Measurements from ENCODE around the gene LAMA2. TPM values are rescaled to one million over a fixed set of nuclear protein-coding genes. Genes with fewer than 3 reads are reported as not detected.

The LAMA2 gene
- total RNA-seq, 1 donor from 2014 or later, result 1.9 TPM

DNA sequence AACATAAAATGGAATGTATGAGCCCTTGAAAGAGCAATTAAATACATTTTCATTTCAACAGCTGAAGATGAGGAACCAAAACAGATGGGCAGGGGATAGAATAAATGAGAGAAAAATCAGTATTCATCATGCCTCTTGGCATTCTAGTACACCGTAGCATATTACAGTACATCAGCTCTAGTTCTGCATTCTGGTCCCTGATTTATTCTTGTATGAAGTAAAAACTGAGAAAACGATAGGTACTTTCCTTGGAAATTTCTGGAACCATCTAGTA is 477.7 kb downstream of the LAMA2 start:
- no peak for DNase-seq (ENCODE audit: low spot score)
- no peaks in the 10 kb centered on the region for H3K36me3 Mint-ChIP-seq (ENCODE audit: low read depth)
- H3K9me3 Mint-ChIP-seq (ENCODE audit: low read depth), result no peaks in the 10 kb centered on the region
- H3K4me1 Mint-ChIP-seq (ENCODE audit: low read depth), result no peaks in the 10 kb centered on the region
- TF ChIP-seq, protein P1, sequence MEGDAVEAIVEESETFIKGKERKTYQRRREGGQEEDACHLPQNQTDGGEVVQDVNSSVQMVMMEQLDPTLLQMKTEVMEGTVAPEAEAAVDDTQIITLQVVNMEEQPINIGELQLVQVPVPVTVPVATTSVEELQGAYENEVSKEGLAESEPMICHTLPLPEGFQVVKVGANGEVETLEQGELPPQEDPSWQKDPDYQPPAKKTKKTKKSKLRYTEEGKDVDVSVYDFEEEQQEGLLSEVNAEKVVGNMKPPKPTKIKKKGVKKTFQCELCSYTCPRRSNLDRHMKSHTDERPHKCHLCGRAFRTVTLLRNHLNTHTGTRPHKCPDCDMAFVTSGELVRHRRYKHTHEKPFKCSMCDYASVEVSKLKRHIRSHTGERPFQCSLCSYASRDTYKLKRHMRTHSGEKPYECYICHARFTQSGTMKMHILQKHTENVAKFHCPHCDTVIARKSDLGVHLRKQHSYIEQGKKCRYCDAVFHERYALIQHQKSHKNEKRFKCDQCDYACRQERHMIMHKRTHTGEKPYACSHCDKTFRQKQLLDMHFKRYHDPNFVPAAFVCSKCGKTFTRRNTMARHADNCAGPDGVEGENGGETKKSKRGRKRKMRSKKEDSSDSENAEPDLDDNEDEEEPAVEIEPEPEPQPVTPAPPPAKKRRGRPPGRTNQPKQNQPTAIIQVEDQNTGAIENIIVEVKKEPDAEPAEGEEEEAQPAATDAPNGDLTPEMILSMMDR (IDR thresholded peaks at IDR 0.05), result no peak
- no peak overlapping the region for H3K4me3 Mint-ChIP-seq (ENCODE audit: unreplicated experiment)
- no peak overlapping the region for H3K27ac Mint-ChIP-seq (ENCODE audit: unreplicated experiment)
- peaks cover 23% of the 10 kb centered on the region for H3K27me3 Mint-ChIP-seq (ENCODE audit: low read depth)

DNA sequence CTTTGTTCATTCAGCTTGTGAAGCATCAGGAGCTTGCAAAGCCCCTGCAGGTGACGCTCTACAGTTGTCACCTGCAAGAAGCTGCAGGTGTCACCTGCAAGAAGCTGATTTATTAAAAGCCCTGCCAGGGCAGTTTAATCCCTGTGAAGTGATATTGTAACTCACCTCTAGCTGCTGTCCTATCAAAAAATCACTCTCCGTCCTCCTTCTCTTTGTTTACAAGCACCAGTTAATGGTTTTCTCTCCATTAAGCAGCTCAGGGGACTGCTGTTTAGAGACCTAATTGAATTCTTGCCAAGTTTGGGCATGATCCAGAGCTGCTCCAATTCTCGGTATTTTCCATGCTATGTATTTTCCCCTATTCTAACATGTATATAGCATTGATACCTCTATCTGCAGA is 481.1 kb downstream of the LAMA2 start:
- Mint-ChIP-seq H3K36me3 (ENCODE audit: low read depth) (no peaks in the 10 kb centered on the region), H3K9me3 (ENCODE audit: low read depth) (no peaks in the 10 kb centered on the region), H3K4me3 (ENCODE audit: unreplicated experiment) (no peak overlapping the region), H3K27ac (ENCODE audit: unreplicated experiment) (no peak overlapping the region), H3K27me3 (ENCODE audit: low read depth) (peaks cover 28% of the 10 kb centered on the region), H3K4me1 (ENCODE audit: low read depth) (no peaks in the 10 kb centered on the region)
- TF ChIP-seq, protein P1 (IDR thresholded peaks at IDR 0.05), result no peak
- DNase-seq (ENCODE audit: low spot score), result no peak

DNA sequence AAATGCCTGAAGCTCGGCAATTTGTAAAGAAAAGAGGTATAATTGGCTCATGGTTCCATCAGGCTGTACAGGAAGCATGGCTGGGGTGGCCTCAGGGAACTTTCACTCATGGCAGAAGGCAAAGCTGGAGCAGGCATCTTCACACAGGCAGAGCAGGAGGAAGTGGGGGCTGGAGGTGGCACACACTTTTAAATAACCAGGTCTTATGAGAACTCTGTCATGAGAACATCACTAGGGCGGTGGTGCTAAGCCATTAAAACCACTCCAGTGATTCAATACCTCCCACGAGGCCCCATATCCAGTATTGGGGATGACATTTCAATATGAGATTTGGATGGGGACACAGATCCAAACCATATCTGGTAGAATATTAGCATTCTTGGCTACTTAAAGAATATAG is 481.8 kb downstream of the LAMA2 start:
- no peaks in the 10 kb centered on the region for H3K36me3 Mint-ChIP-seq (ENCODE audit: low read depth)
- H3K4me1 Mint-ChIP-seq (ENCODE audit: low read depth), result no peaks in the 10 kb centered on the region
- TF ChIP-seq, protein P1 (IDR thresholded peaks at IDR 0.05), result no peak
- no peak overlapping the region for H3K4me3 Mint-ChIP-seq (ENCODE audit: unreplicated experiment)
- no peaks in the 10 kb centered on the region for H3K9me3 Mint-ChIP-seq (ENCODE audit: low read depth)
- peaks cover 26% of the 10 kb centered on the region for H3K27me3 Mint-ChIP-seq (ENCODE audit: low read depth)
- no peak for DNase-seq (ENCODE audit: low spot score)
- H3K27ac Mint-ChIP-seq (ENCODE audit: unreplicated experiment), result no peak overlapping the region

DNA sequence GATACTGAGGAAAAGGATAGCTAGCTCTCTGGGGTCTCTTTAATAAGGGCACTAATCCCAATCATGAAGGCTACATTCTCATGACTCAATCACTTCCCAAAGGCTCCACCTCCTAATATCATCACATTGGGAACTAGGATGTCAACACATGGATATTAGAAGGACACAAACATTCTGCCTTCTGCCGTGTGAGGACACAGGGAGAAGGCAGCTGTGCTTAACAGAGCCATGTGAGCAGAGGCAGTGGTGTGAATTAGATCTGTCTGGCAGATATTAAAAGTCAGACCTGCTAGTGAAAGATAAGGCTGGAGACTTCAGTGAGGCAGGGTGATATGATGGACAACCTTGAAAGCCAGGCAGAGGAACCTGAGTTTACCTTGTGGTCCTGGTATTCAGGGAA is 485.1 kb downstream of the LAMA2 start:
- H3K27ac Mint-ChIP-seq (ENCODE audit: unreplicated experiment), result no peak overlapping the region
- no peaks in the 10 kb centered on the region for H3K36me3 Mint-ChIP-seq (ENCODE audit: low read depth)
- H3K4me1 Mint-ChIP-seq (ENCODE audit: low read depth), result peaks cover 4% of the 10 kb centered on the region
- peaks cover 25% of the 10 kb centered on the region for H3K27me3 Mint-ChIP-seq (ENCODE audit: low read depth)
- H3K9me3 Mint-ChIP-seq (ENCODE audit: low read depth), result no peaks in the 10 kb centered on the region
- H3K4me3 Mint-ChIP-seq (ENCODE audit: unreplicated experiment), result no peak overlapping the region
- TF ChIP-seq, protein P1 (IDR thresholded peaks at IDR 0.05), result no peak
- no peak for DNase-seq (ENCODE audit: low spot score)

DNA sequence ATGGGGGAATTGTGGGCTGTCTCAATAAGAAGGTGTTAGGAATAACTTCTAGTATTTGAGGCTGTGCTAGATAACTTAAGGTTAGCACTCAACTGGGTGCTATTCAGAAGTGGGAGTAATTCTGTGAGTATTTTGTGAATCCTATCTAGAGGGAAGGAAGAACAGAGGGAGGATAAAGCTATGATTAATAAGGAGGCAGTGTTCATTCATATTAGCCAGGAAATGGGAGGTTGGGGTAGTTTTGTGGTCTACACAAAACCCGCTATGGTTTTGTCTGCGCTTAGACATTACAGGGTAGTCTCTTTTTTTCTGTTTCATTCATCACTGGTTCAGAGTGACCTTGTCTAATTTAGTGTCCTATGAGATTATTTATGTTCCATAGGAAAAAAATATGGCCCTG is 486.0 kb downstream of the LAMA2 start:
- Mint-ChIP-seq H3K9me3 (ENCODE audit: low read depth) (no peaks in the 10 kb centered on the region), H3K36me3 (ENCODE audit: low read depth) (no peaks in the 10 kb centered on the region), H3K4me3 (ENCODE audit: unreplicated experiment) (no peak overlapping the region), H3K27me3 (ENCODE audit: low read depth) (peaks cover 27% of the 10 kb centered on the region), H3K27ac (ENCODE audit: unreplicated experiment) (no peak overlapping the region), H3K4me1 (ENCODE audit: low read depth) (peaks cover 4% of the 10 kb centered on the region)
- TF ChIP-seq, protein P1 (IDR thresholded peaks at IDR 0.05), result no peak
- DNase-seq (ENCODE audit: low spot score), result no peak

All from chondrocyte (in vitro differentiated cells).